HepG2 (cell line): ENCODE data around the gene GNG5. TPM values are rescaled to one million over a fixed set of nuclear protein-coding genes. Genes with fewer than 3 reads are reported as not detected.

Source experiments
- CBX2 ChIP-seq, 2 experiments: fragments of 200-600 bp in 1 of 2; sonication (generic); formaldehyde crosslinking in 1 of 2; IDR thresholded peaks; 2 replicates each; pipeline versions ENCODE4 v1.7.0 to v1.8.1; 2018 to 2022; ENCODE audit warnings: low read depth in 2 of 2, low read length in 1 of 2, mild to moderate bottlenecking in 1 of 2, missing genetic modification reagents in 1 of 2
- EED ChIP-seq: sonication (generic); formaldehyde crosslinking; IDR thresholded peaks from 2 replicates; pipeline ENCODE4 v1.5.0; 2020; ENCODE audit warnings: mild to moderate bottlenecking, missing genetic modification reagents
- ESRRA ChIP-seq: sonication (generic); formaldehyde crosslinking; IDR thresholded peaks from 2 replicates; pipeline ENCODE4 v1.5.1; 2020; ENCODE audit warnings: mild to moderate bottlenecking, low read depth, missing genetic modification reagents
- FLYWCH1 ChIP-seq: sonication (generic); formaldehyde crosslinking; IDR thresholded peaks from 2 replicates; pipeline ENCODE4 v1.8.1; 2023; ENCODE audit warnings: mild to moderate bottlenecking, missing genetic modification reagents
- GZF1 ChIP-seq: sonication (generic); formaldehyde crosslinking; IDR thresholded peaks from 2 replicates; pipeline ENCODE4 v1.5.1; 2020; ENCODE audit warnings: mild to moderate bottlenecking, missing genetic modification reagents
- IKZF4 ChIP-seq: sonication (generic); formaldehyde crosslinking; IDR thresholded peaks from 2 replicates; pipeline ENCODE4 v1.5.1; 2020; ENCODE audit warnings: borderline replicate concordance, mild to moderate bottlenecking, low read depth, missing genetic modification reagents; ENCODE audit errors: not compliant biosample characterization
- MIER3 ChIP-seq: IDR thresholded peaks from 2 replicates; pipeline ENCODE4 v1.6.1; 2016; ENCODE audit warnings: missing compliant biosample characterization, borderline replicate concordance
- NAIF1 ChIP-seq: sonication (generic); formaldehyde crosslinking; IDR thresholded peaks from 2 replicates; pipeline ENCODE4 v1.5.0; 2020; ENCODE audit warnings: mild to moderate bottlenecking, missing genetic modification reagents, borderline replicate concordance
- NBN ChIP-seq: fragments of 450-650 bp; conservative IDR thresholded peaks from 2 replicates; pipeline ENCODE4 v1.6.1; 2017
- NR2F6 ChIP-seq, 2 experiments: IDR thresholded peaks; 2 replicates each; pipeline ENCODE4 v1.6.1; 2016; ENCODE audit warnings: antibody characterized with exemption in 1 of 2, mild to moderate bottlenecking in 1 of 2
- PHF20 ChIP-seq: sonication (generic); formaldehyde crosslinking; IDR thresholded peaks from 2 replicates; pipeline ENCODE4 v1.5.0; 2020; ENCODE audit warnings: mild to moderate bottlenecking, missing genetic modification reagents
- TRIM24 ChIP-seq: sonication (generic); formaldehyde crosslinking; IDR thresholded peaks from 2 replicates; pipeline ENCODE4 v1.8.0; 2022; ENCODE audit warnings: mild to moderate bottlenecking, missing genetic modification reagents
- ZBTB21 ChIP-seq: sonication (generic); formaldehyde crosslinking; IDR thresholded peaks from 2 replicates; pipeline ENCODE4 v1.4.0; 2020; ENCODE audit warnings: missing genetic modification reagents
- ZC3H13 ChIP-seq: sonication (generic); formaldehyde crosslinking; IDR thresholded peaks from 2 replicates; pipeline ENCODE4 v1.8.1; 2023; ENCODE audit warnings: mild to moderate bottlenecking, missing genetic modification reagents, moderate library complexity
- ZFAT ChIP-seq: sonication (generic); formaldehyde crosslinking; conservative IDR thresholded peaks from 2 replicates; pipeline ENCODE4 v1.8.1; 2023; ENCODE audit warnings: missing genetic modification reagents, inconsistent platforms
- ZFYVE20 ChIP-seq: sonication (generic); formaldehyde crosslinking; IDR thresholded peaks from 2 replicates; pipeline ENCODE4 v1.8.0; 2023; ENCODE audit warnings: low read depth, mild to moderate bottlenecking, moderate library complexity, missing genetic modification reagents, borderline replicate concordance
- ZNF12 ChIP-seq: sonication (generic); formaldehyde crosslinking; IDR thresholded peaks from 2 replicates; pipeline ENCODE4 v1.5.0; 2020; ENCODE audit warnings: missing genetic modification reagents
- ZNF484 ChIP-seq: sonication (generic); formaldehyde crosslinking; IDR thresholded peaks from 2 replicates; pipeline ENCODE4 v1.5.1; 2020; ENCODE audit warnings: mild to moderate bottlenecking, low read depth, missing genetic modification reagents, borderline replicate concordance
- ZNF720 ChIP-seq: sonication (generic); formaldehyde crosslinking; IDR thresholded peaks from 2 replicates; pipeline ENCODE4 v1.4.0; 2020; ENCODE audit warnings: missing genetic modification reagents
- ZNF850 ChIP-seq: sonication (generic); formaldehyde crosslinking; conservative IDR thresholded peaks from 2 replicates; pipeline ENCODE4 v1.9.0; 2021; ENCODE audit warnings: mild to moderate bottlenecking, missing genetic modification reagents
- ZSCAN25 ChIP-seq: sonication (generic); formaldehyde crosslinking; IDR thresholded peaks from 2 replicates; pipeline ENCODE4 v1.8.0; 2022; ENCODE audit warnings: mild to moderate bottlenecking, missing genetic modification reagents
- polyA plus RNA-seq, 8 experiments: library from polyadenylated mRNA; depleted of rRNA in 3 of 8; stranded (reverse) in 7 of 8; unstranded in 1 of 8; fragments of >200 nt; fragmentation: Illumina TruSeq in 4 of 8; extraction: Trizol in 4 of 8; gene quantifications; 2 replicates each; pipeline versions ENCODE4 v1.2.1 to v1.2.3, GENCODE V29; 2011 to 2016; ENCODE audit warnings: low read depth in 4 of 8, missing spikeins in 1 of 8, mixed read lengths in 1 of 8; ENCODE audit not compliant: insufficient read depth in 1 of 8
- total RNA-seq, 5 experiments: library from RNA; depleted of rRNA; stranded (reverse); fragments of >200 nt; fragmentation: Illumina TruSeq; extraction: Trizol; gene quantifications; 2 replicates each; pipeline ENCODE4 v1.2.3, GENCODE V29; 2016; ENCODE audit warnings: low read depth in 1 of 5
- TF ChIP-seq, protein P1 (sequence below): sonication (generic); formaldehyde crosslinking; IDR thresholded peaks from 2 replicates; pipeline ENCODE4 v1.4.0; 2020; ENCODE audit warnings: low read depth, missing genetic modification reagents
- TF ChIP-seq, protein P2 (sequence below): sonication (generic); formaldehyde crosslinking; IDR thresholded peaks from 2 replicates; pipeline ENCODE4 v1.5.0; 2020; ENCODE audit warnings: missing genetic modification reagents, mild to moderate bottlenecking, borderline replicate concordance
- TF ChIP-seq, protein P3 (sequence below): sonication (generic); formaldehyde crosslinking; IDR thresholded peaks from 2 replicates; pipeline ENCODE4 v1.4.0; 2020; ENCODE audit warnings: missing genetic modification reagents

Gene GNG5
- total and polyA plus RNA-seq, 2 of the 13 experiments (the other 11 are each of a cell fraction or from before 2014, with no cell fraction given), result 103 to 137 TPM

DNA sequence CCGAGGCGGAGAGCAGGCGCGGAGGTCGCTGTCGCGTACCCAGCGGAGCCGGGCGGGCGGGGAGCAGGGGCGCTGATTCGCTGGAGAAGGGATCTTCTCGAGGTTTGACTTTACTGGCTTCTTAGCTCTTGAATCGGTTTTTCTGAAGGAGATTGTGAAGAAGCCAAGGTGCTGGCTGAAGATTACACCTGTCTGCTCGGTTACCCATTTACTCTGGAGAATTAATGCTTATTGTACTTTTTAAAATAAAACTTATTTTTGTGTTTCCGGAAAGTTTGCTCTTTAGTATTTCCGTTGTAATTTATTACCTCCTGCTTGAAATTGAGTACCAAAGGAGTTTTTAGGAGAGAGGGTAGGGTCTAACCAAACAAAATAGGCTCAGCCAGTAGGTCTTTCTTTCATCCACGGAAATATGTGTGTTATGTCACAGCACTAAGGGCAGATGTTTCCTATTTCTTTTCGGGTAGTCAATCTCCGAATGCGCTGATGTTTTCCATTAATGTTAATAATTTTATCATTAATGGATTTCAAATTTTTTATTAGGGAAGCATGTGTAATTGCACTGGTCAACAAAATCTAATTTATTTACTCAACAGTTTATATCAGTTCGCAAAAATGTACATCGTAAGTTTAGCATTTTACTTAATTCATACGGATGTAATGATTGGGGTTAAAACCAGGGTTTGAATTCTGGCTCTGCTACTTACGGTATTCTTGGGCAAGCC lies 510 bp upstream of the GNG5 start (continued):
- TF ChIP-seq, protein P1, sequence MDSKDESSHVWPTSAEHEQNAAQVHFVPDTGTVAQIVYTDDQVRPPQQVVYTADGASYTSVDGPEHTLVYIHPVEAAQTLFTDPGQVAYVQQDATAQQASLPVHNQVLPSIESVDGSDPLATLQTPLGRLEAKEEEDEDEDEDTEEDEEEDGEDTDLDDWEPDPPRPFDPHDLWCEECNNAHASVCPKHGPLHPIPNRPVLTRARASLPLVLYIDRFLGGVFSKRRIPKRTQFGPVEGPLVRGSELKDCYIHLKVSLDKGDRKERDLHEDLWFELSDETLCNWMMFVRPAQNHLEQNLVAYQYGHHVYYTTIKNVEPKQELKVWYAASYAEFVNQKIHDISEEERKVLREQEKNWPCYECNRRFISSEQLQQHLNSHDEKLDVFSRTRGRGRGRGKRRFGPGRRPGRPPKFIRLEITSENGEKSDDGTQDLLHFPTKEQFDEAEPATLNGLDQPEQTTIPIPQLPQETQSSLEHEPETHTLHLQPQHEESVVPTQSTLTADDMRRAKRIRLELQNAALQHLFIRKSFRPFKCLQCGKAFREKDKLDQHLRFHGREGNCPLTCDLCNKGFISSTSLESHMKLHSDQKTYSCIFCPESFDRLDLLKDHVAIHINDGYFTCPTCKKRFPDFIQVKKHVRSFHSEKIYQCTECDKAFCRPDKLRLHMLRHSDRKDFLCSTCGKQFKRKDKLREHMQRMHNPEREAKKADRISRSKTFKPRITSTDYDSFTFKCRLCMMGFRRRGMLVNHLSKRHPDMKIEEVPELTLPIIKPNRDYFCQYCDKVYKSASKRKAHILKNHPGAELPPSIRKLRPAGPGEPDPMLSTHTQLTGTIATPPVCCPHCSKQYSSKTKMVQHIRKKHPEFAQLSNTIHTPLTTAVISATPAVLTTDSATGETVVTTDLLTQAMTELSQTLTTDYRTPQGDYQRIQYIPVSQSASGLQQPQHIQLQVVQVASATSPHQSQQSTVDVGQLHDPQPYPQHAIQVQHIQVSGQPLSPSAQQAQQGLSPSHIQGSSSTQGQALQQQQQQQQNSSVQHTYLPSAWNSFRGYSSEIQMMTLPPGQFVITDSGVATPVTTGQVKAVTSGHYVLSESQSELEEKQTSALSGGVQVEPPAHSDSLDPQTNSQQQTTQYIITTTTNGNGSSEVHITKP (CRISPR knock-in tag), result no peak
- TF ChIP-seq, protein P2, sequence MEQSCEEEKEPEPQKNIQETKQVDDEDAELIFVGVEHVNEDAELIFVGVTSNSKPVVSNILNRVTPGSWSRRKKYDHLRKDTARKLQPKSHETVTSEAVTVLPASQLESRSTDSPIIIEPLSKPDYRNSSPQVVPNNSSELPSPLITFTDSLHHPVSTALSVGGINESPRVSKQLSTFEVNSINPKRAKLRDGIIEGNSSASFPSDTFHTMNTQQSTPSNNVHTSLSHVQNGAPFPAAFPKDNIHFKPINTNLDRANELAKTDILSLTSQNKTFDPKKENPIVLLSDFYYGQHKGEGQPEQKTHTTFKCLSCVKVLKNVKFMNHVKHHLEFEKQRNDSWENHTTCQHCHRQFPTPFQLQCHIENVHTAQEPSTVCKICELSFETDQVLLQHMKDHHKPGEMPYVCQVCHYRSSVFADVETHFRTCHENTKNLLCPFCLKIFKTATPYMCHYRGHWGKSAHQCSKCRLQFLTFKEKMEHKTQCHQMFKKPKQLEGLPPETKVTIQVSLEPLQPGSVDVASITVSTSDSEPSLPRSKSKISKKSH (CRISPR knock-in tag), result no peak
- no peak for TF ChIP-seq ZC3H13 (CRISPR knock-in tag)
- no peak for TF ChIP-seq GZF1 (CRISPR knock-in tag)
- no peak for TF ChIP-seq NBN
- TF ChIP-seq NAIF1 (CRISPR knock-in tag), result no peak
- no peak for TF ChIP-seq ZNF720 (CRISPR knock-in tag)
- TF ChIP-seq FLYWCH1 (CRISPR knock-in tag), result no peak
- TF ChIP-seq ZNF12 (CRISPR knock-in tag), result no peak
- TF ChIP-seq, protein P3, sequence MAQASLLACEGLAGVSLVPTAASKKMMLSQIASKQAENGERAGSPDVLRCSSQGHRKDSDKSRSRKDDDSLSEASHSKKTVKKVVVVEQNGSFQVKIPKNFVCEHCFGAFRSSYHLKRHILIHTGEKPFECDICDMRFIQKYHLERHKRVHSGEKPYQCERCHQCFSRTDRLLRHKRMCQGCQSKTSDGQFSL (CRISPR knock-in tag), result no peak
- TF ChIP-seq MIER3, result no peak
- no peak for TF ChIP-seq ZBTB21
- no peak for TF ChIP-seq ZNF484 (CRISPR knock-in tag)
- TF ChIP-seq ESRRA, result no peak; the same call in 1 of the 2 replicates
- TF ChIP-seq EED (CRISPR knock-in tag), result no peak
- TF ChIP-seq IKZF4, result no peak
- TF ChIP-seq ZSCAN25 (CRISPR knock-in tag), result peak; percentile 8; the same call in 1 of the 2 replicates
- TF ChIP-seq NR2F6 (IDR thresholded peaks at IDR 0.05), result no peak
- no peak for TF ChIP-seq NR2F6 (CRISPR knock-in tag; IDR thresholded peaks at IDR 0.05)
- TF ChIP-seq TRIM24 (CRISPR knock-in tag), result no peak
- TF ChIP-seq ZFYVE20, result no peak
- TF ChIP-seq ZFAT (CRISPR knock-in tag), result no peak
- no peak for TF ChIP-seq PHF20 (CRISPR knock-in tag)
- no peak for TF ChIP-seq CBX2 (IDR thresholded peaks at IDR 0.05; ENCODE audit: low read depth, low read length)
- no peak for TF ChIP-seq CBX2 (CRISPR knock-in tag; IDR thresholded peaks at IDR 0.05; ENCODE audit: low read depth)
- no peak for TF ChIP-seq ZNF850
